Erythroblast (primary cell): ENCODE measurements around the gene IL1RAP.

Experiments used
- GATA1 ChIP-seq: IDR thresholded peaks from 2 replicates; pipeline ENCODE4 v1.6.1; 2011; ENCODE audit warnings: low read depth, mild to moderate bottlenecking, control low read depth, low read length, moderate library complexity
- POLR2A ChIP-seq: IDR thresholded peaks from 2 replicates; pipeline ENCODE4 v1.6.1; 2011; ENCODE audit warnings: mild to moderate bottlenecking, low read length

DNA sequence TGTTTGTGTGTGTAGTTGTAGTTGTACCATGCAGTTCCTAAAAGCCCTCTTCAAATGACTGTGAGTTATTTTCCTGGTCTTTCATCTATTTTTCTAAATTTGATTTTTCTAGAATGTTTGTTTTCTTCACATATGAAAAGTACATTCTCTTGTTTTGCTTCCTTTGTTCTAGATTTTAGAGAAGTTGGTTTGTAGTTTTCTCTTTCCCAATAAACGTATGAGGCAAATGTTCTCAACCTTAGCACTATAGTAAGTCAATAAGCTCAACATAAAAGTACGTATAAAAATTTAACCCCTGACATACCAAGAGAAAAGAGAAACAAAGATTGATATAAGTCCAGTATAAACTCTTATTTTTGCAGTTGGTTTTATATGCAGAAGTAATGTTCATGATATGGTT, 74.7 kb downstream of the IL1RAP start:
- no peak for TF ChIP-seq POLR2A
- no peak for TF ChIP-seq GATA1
